ENCODE measurements around the gene CAPZA2. TPM values are rescaled to one million over a fixed set of nuclear protein-coding genes. Genes with fewer than 3 reads are reported as not detected.
"Not testable (repeated sequence)": the region's sequence is repeated elsewhere in the genome, so short reads cannot be mapped to it uniquely, and the experiment has no call there.

The CAPZA2 gene
- total RNA-seq, 1 donor from 2014 or later = 283 TPM

DNA sequence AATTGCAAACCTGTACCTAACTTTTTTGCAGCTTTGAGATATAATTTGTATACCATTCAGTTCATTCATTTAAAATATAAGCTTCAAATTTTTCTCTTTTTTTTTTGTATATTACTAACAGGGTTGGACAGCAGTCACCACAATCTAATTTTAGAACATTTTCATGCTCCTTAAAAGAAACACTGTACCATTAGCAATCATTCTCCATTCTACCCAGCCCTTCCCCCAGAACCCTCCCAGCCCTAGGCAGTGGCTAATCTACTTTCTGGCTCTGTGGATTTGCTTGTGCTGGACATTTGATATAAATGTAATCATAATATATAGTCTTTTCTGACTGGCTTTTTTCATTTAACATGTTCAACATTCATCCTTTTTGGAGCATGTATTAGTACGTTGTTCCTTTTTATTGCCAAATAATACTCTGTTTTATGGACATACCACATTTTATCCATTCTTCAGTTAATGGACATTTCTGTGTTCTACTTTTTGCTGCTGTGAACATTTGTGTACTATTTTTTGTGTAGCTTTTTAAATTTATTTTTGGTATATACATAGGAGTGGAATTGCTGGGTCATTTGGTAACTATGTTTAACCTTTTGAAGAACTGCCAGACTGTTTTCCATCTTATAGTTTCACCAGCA is 50.0 kb downstream of the CAPZA2 start:
- peak; percentile 22 for DNase-seq (ENCODE audit: low read depth)

DNA sequence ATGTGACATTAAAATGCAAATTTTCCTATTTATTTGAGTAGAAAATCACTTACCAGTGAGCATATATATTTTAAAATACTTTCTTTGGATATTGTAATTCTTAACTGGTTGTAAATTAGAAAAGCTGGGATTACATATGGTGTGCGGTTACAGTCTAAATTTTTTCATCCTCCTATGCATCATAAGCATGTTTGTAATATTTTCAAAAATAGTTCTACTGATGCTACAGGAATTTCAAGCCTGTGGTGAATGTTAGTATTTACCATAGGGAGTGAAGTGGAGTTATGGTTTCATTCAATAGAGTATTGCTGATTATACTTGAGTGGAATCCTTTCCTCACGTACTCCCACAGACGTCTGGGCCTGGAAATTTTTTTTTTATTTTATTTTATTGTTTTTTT is 56.3 kb downstream of the CAPZA2 start:
- DNase-seq (ENCODE audit: low read depth) = no peak

GRCh38 chr7:116920359-116920758 is 58.0 kb downstream of the CAPZA2 start:
- DNase-seq (ENCODE audit: low read depth) = no peak

- no peak for DNase-seq (ENCODE audit: low read depth)
These were observed 60.2 kb downstream of the CAPZA2 start for GRCh38 chr7:116922545-116922944.

DNA sequence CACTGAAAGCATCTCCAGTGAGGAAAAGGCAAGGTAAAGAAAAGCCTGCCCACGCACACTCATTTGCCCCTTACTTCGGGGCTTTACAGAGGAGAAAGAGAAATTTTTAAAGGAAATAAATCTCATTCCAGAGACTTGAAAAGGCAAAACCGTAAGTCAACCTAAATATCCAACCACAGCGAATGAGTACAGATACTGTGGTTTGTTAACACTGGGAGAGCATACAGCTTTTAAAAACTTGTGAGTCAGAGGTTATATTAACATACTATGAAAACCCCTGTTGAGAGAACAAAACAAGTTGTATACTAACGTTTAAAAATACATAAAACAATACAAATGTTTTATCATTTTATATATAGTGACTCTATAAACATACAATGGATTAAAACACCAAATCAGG is 62.4 kb downstream of the CAPZA2 start:
- DNase-seq (ENCODE audit: low read depth) = no peak

- no peak for DNase-seq (ENCODE audit: low read depth)
These were observed 66.6 kb downstream of the CAPZA2 start for GRCh38 chr7:116929021-116929420.

DNA sequence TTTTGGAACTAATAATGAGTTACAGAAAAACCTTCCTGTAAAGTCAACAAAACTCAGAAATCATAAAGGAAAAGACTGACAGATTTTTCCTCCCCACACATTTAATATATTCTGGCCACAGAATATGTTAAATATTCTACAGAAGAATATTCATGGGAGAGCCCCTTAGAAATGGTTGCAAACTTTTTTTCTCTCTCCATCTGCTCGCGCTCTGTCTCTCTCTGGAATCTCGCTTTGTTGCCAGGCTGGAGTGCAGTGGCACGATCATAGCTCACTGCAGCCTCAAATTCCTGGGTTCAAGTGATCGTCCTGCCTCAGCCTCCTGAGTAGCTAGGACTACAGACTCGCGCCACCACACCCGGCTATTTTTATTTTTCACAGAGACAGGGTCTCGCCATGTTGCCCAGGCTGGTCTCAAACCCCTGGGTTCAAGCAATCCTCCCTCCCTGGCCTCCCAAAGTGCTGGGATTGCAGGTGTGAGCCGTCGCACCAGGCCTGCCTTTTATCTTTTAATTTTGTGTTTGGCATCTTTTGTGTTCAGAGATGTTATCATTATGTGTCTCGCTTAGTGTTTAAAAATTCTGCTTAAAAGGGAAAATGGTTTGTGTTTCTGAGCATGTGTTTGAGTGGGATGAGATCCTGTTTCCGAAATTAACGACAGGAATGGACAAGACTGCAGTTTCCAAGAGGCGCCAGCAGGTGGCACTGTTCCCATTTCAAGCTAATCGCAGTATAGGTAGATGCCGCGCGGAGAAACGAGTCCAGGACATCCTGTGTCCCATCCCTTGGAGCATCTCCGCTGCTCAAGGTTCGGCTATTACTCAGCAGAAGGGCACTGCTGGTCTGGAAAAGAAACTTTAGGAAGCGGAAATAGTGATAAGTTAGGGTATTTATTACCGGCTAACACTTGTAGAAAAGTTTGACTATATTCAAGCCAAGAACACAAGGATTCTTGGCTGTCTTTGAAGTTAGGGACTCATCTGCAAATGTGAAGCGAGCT is 67.8 kb downstream of the CAPZA2 start:
- DNase-seq (ENCODE audit: low read depth) = peak; percentile 86

GRCh38 chr7:116932566-116932965 is 70.2 kb downstream of the CAPZA2 start:
- DNase-seq (ENCODE audit: low read depth) = no peak

DNA sequence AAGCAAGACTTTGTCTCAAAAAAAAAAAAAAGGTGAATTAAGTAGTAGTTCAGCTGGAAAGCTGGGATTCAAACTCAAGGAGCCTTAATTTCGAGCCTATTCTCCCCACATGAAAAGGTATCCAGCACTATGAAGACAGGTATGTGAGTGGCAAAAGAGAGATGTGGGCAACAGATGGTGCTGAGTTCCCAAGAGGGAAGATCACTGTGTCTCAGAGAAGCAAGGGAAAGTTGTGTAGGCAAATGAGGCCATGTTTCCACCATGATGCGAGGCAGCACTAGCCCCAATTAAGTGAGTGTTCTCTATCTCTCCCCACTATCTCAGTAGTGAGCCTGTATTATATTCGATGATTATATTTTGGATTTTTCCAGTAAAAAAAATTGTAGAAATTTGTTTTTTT is 71.1 kb downstream of the CAPZA2 start:
- DNase-seq (ENCODE audit: low read depth) = no peak

- DNase-seq (ENCODE audit: low read depth) = no peak
These were observed 72.2 kb downstream of the CAPZA2 start for GRCh38 chr7:116934580-116934979.

DNA sequence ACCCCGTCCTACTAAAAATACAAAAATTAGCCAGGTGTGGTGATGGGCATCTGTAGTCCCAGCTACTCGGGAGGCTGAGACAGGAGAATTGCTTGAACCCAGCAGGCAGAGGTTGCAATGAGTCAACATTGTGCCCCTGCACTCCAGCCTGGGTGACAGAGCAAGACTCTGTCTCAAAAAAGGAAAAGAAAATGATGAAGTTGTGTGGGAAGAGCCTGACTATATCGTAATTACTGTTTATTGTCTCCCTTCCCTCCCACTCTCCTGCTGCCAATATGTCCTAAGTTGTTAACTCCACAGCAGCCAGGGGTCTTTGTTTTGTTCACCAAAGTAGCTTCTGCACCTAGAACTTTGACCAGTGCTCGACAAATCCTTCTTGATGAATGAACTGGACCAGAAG is 74.5 kb downstream of the CAPZA2 start:
- not testable (repeated sequence) for DNase-seq (ENCODE audit: low read depth)

- no peak for DNase-seq (ENCODE audit: low read depth)
These were observed 76.3 kb downstream of the CAPZA2 start for GRCh38 chr7:116938678-116939077.

DNA sequence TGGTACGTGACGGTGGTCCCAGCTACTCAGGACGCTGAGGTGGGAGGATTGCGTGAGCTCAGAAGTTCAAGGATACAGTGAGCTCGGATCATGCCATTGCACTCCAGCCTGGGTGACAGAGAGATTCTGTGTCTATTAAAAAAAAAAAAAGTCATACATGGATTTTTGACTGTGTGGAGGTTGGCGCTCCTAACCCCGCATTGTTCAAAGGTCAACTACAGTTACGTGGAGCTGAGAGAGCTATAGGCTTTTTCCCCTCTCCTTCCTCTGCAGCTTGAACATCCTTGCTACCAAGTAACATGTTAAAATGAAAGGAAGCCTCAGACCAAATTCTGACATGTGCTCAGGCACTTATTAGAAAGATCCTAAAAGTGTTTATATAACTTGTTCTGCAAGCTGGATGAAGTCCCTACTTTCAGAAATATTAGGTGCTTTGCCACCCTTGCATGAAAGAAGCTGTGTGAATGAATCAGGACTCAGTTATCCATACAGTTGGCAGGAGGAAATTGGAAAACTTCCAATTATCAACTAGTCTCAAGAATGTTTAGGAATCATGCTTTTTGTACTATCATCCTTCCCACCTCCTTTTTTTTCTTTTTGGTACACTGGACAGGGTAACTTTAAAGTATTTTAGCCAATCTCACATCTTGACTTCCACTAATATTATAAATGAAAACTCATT is 78.4 kb downstream of the CAPZA2 start:
- no peak for DNase-seq (ENCODE audit: low read depth)

GRCh38 chr7:116942504-116942903 is 80.1 kb downstream of the CAPZA2 start:
- DNase-seq (ENCODE audit: low read depth) = no peak

DNA sequence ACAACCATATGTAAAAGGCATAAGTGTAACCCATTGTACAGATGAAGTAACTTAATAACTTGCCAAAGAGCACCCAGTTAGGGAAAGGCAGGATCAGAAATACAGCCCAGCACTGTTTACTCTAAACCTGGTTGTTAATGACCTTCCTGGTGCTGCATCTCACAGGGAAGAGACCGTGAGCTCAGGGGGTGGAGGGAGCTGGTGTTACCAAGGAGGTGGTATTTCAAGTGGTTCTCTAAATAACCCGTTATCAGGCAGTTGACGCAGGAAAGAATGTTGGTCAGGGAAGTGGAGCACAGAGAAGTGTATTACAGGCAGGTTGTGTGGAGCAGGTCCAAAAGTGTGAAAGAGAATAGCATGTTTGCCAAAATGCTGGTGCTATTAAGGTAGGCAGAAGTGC is 86.5 kb downstream of the CAPZA2 start:
- DNase-seq (ENCODE audit: low read depth) = no peak

DNA sequence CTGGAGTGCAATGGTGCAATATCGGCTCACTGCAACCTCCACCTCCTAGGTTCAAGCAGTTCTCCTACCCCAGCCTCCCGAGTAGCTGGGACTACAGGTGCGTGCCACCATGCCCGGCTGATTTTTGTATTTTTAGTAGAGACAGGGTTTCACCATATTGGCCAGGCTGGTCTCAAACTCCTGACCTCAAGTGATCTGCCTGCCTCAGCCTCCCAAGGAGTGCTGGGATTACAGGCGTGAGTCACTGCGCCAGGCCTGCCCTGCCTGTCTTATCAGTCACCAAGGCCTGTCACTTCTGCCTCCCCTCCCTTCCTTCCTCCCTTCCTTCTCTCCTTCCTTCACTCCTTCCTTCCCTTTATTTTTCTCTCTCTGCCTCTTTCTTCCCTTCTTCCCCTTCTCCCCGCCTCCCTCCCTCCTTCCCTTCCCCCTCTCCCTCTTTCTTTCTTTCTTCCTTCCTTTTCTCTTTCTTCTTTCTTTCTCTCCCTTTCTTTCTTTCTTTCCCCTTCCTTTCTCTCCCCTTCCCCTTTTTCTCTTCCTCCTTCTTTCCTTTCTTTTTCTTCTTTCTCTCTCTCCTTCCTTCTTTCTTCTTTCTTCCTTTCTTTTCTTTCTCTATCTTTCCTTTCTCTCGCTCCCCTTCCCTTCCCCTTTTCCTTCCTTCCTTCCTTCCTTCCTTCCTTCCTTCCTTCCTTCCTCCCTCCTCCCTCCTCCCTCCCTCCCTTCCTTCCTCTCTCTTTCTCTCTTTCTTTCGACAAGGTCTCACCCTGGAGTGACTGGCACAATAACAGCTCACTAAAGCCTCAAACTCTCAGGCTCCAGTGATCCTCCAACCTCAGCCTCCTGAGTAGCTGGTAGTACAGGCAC is 87.8 kb downstream of the CAPZA2 start:
- DNase-seq (ENCODE audit: low read depth) = no peak

DNA sequence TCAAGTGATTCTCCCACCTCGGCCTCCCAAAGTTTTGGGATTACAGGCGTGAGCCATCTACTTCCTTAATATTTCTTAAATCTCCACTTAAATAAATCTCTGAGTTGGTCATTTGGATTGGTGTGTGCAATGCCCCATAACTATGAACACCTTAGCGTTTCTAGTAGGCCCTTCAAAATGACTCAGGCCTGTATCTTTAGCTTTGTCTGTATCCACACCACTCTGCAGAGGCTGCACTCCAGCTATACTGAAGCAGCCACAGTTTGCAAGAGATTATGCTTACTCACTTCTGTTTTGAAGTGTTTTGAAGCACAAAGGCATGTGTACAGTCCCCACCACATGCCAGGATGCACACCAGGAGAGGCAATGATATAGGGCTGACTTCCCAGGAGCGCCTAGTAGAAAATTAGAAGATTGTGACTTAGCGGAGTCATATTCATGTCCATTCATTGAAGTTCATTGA is 88.5 kb downstream of the CAPZA2 start:
- DNase-seq (ENCODE audit: low read depth) = no peak

- DNase-seq (ENCODE audit: low read depth) = no peak
These were observed 89.2 kb downstream of the CAPZA2 start for GRCh38 chr7:116951366-116952292.

DNA sequence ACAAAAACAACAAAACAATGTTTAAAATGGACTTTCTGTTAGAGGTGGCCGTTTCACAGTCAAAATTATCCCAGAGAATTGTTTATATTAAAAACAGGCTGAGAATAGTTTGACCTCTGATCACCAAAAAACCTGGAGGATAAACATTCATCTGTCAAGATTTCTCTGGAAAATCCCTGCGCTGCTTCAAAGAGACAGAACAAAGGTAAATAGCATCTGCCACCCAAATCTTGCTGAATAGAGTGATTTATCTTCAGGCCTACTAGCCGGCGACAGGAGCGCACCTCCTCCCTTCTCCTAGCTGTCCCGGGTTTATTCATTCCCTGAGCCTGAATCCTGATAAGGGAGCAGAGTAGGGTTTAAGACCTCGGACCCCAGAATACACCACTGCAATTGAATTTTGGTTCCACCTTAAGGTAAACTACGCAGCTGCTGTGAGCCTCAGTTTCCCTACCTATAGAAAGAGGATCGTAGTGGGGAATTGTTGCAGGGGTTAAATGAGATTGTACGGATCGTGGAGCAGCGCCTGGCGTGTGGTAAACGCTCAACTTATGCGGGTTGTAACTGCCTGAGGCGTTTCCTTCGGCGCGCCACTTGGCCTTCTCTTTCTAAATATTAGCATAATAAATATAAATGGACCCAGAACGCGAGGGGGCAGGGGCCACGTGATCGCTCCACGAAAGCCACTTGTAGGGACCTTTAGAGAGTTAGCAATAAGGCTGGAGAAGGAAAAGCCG is 90.4 kb downstream of the CAPZA2 start:
- DNase-seq (ENCODE audit: low read depth) = peak; percentile 34

Data from myocyte (in vitro differentiated cells).